ENCODE measurements around the gene RGL3.

The RGL3 gene

GRCh38 chr19:11375143-11375948 is 43.8 kb downstream of the RGL3 start:
- H3K4me3 ChIP-seq (ENCODE audit: low read depth, low read length), result peak overlapping the region; percentile 58
- in situ Hi-C loops (cut with HindIII; ENCODE audit: low sequenced_read_pairs), result no loop called here
- no peak for DNase-seq (ENCODE audit: low read depth)
- TF ChIP-seq CTCF (IDR thresholded peaks at IDR 0.05; ENCODE audit: low read depth, low read length, missing control alignments), result no peak

- TF ChIP-seq CTCF (IDR thresholded peaks at IDR 0.05; ENCODE audit: low read depth, low read length, missing control alignments), result no peak
- in situ Hi-C loops (cut with HindIII; ENCODE audit: low sequenced_read_pairs), result no loop called here
- DNase-seq (ENCODE audit: low read depth), result peak; percentile 99
- H3K4me3 ChIP-seq (ENCODE audit: low read depth, low read length), result peak within 1 kb of the TSS; percentile 58
Measured at GRCh38 chr19:11374433-11375142, 44.5 kb downstream of the RGL3 start, which contains the start of gene SWSAP1. Gene SWSAP1, plus strand, starts transcription at chr19:11374666. Its CDS starts 15 bp downstream, at chr19:11374681.

DNA sequence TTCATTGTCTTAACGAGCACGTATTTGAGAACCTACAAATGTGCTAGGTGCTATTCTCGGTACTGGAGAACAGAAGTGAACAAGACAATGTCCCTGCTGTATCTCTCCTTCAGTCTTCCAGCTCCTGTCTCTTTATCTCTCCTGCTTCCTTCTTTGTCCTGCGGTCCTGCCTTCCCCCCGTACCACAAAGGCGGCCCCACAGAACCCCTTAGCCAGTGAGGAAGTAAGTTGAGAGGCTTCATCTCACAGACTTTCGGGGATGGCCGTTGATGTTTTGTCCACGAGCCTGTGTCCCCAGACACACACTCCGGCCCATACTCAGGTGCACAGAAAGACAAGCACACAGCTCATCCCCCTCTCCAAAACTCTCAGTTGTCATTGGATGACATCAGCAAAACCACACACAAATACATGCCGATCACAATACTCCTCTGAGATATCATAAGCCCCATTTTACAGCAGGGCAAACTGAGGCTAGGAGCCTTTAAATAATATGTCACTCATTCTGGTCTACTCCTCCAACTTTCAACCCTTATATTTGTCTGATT is 45.2 kb downstream of the RGL3 start:
- DNase-seq (ENCODE audit: low read depth), result no peak
- in situ Hi-C loops (cut with HindIII; ENCODE audit: low sequenced_read_pairs), result no loop called here
- no peak for TF ChIP-seq CTCF (IDR thresholded peaks at IDR 0.05; ENCODE audit: low read depth, low read length, missing control alignments)
- H3K4me3 ChIP-seq (ENCODE audit: low read depth, low read length), result peak overlapping the region; percentile 58

- H3K4me3 ChIP-seq (ENCODE audit: low read depth, low read length), result no peak overlapping the region
- no peak for TF ChIP-seq CTCF (IDR thresholded peaks at IDR 0.05; ENCODE audit: low read depth, low read length, missing control alignments)
- in situ Hi-C loops (cut with HindIII; ENCODE audit: low sequenced_read_pairs), result no loop called here
- no peak for DNase-seq (ENCODE audit: low read depth)
Measured at GRCh38 chr19:11373166-11373884, 45.8 kb downstream of the RGL3 start.

DNA sequence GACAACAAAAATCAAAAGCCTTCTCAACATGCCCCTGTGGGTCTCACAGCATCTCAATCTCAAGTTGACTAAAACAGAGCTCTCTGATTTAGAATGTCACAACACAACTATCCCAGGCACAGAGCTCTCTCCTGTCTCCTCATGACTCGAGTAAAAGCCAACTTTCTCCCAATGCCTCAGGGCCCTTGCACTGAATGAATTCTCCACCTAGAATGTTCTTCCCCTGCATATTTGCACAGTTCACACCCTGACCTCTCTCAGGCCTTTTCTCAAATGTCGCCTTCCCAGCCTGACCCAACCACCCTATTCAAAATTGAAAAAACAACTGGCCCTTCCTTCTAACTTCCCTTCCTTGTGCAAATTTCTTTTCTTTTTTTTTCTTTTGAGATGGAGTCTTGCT is 48.4 kb downstream of the RGL3 start:
- in situ Hi-C loops (cut with HindIII; ENCODE audit: low sequenced_read_pairs), result no loop called here
- no peak overlapping the region for H3K4me3 ChIP-seq (ENCODE audit: low read depth, low read length)
- DNase-seq (ENCODE audit: low read depth), result no peak
- no peak for TF ChIP-seq CTCF (IDR thresholded peaks at IDR 0.05; ENCODE audit: low read depth, low read length, missing control alignments)

- TF ChIP-seq CTCF (IDR thresholded peaks at IDR 0.05; ENCODE audit: low read depth, low read length, missing control alignments), result no peak
- in situ Hi-C loops (cut with HindIII; ENCODE audit: low sequenced_read_pairs), result no loop called here
Measured at GRCh38 chr19:11367528-11367927, 51.6 kb downstream of the RGL3 start.

More at GRCh38 chr19:11367528-11367927, 51.6 kb downstream of the RGL3 start:
- H3K4me3 ChIP-seq (ENCODE audit: low read depth, low read length), result no peak overlapping the region
- no peak for DNase-seq (ENCODE audit: low read depth)
